ENCODE results near the gene WDR26.

WDR26 gene

GRCh38 chr1:224378855-224379631, 55.6 kb downstream of the WDR26 start:
- TF ChIP-seq, protein P1, sequence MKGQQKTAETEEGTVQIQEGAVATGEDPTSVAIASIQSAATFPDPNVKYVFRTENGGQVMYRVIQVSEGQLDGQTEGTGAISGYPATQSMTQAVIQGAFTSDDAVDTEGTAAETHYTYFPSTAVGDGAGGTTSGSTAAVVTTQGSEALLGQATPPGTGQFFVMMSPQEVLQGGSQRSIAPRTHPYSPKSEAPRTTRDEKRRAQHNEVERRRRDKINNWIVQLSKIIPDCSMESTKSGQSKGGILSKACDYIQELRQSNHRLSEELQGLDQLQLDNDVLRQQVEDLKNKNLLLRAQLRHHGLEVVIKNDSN (IDR thresholded peaks at IDR 0.05): no peak
- no peak for TF ChIP-seq ZBTB7A (IDR thresholded peaks at IDR 0.05; ENCODE audit: low read depth)
- TF ChIP-seq EGR1 (IDR thresholded peaks at IDR 0.05): no peak
- no peak for TF ChIP-seq REST (IDR thresholded peaks at IDR 0.05; ENCODE audit: low read depth)
- no peak for TF ChIP-seq EP300 (IDR thresholded peaks at IDR 0.05; ENCODE audit: borderline replicate concordance)
- no peak for TF ChIP-seq TEAD4 (IDR thresholded peaks at IDR 0.05)
- TF ChIP-seq CEBPB (IDR thresholded peaks at IDR 0.05): no peak
- TF ChIP-seq NFIC (IDR thresholded peaks at IDR 0.05): no peak
- no peak for TF ChIP-seq YY1 (IDR thresholded peaks at IDR 0.05; ENCODE audit: low read depth)

DNA sequence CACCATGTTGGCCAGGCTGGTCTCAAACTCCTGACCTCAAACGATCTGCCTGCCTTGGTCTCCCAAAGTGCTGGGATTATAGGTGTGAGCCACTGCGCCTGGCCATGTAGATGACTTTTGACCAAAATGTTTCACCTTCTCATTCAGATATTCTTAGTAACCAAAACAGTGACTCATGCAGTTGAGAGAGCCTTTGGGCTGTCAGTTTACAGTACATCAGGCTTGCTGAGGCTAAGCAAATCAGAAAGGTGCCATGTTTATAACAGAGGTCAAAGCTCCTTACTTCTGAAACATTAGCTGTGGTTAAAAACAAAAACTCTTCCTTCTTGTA, 57.0 kb downstream of the WDR26 start:
- TF ChIP-seq TCF12 (IDR thresholded peaks at IDR 0.05; ENCODE audit: low read depth) (no peak), TAF1 (IDR thresholded peaks at IDR 0.05; ENCODE audit: low read depth) (no peak), TEAD4 (IDR thresholded peaks at IDR 0.05) (no peak), CREB1 (IDR thresholded peaks at IDR 0.05; ENCODE audit: low read depth) (no peak), CEBPB (IDR thresholded peaks at IDR 0.05) (no peak), REST (IDR thresholded peaks at IDR 0.05; ENCODE audit: low read depth) (no peak), FOXM1 (IDR thresholded peaks at IDR 0.05; ENCODE audit: borderline replicate concordance, low read depth) (no peak), MAX (IDR thresholded peaks at IDR 0.05) (no peak), ZBTB7A (IDR thresholded peaks at IDR 0.05; ENCODE audit: low read depth) (no peak), NFIC (IDR thresholded peaks at IDR 0.05) (no peak)

DNA sequence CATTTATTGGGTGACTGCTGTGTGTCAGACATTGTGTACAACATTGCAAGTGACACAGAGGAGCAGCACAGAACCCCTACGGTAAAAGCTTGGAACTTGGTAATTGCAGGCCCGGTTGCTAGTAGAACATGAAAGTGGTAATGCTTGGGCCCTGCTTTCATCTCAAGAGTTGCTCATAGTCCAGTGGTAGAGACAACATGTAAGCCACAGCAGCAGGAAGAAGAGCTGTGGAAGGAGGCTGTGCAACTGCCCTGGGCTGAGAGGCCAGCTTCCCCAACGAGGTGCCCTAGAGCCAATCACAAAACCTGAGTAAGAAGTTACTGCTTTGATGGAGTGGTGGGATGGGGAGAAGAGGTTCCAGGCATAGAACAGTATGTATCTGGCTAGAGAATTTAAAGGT, 59.5 kb downstream of the WDR26 start:
- TF ChIP-seq, protein P1 (IDR thresholded peaks at IDR 0.05): no peak

- TF ChIP-seq ZBTB7A (IDR thresholded peaks at IDR 0.05; ENCODE audit: low read depth): no peak
- TF ChIP-seq, protein P1 (IDR thresholded peaks at IDR 0.05): no peak
- TF ChIP-seq TEAD4 (IDR thresholded peaks at IDR 0.05): no peak
- TF ChIP-seq CREB1 (IDR thresholded peaks at IDR 0.05; ENCODE audit: low read depth): no peak
- TF ChIP-seq EP300 (IDR thresholded peaks at IDR 0.05; ENCODE audit: borderline replicate concordance): no peak
- TF ChIP-seq TCF12 (IDR thresholded peaks at IDR 0.05; ENCODE audit: low read depth): no peak
- no peak for TF ChIP-seq FOXM1 (IDR thresholded peaks at IDR 0.05; ENCODE audit: borderline replicate concordance, low read depth)
- TF ChIP-seq RAD21 (IDR thresholded peaks at IDR 0.05; ENCODE audit: low read depth): no peak
- TF ChIP-seq NFIC (IDR thresholded peaks at IDR 0.05): no peak
- TF ChIP-seq EGR1 (IDR thresholded peaks at IDR 0.05): no peak
- TF ChIP-seq CEBPB (IDR thresholded peaks at IDR 0.05): no peak
- TF ChIP-seq MAX (IDR thresholded peaks at IDR 0.05): no peak
- no peak for TF ChIP-seq REST (IDR thresholded peaks at IDR 0.05; ENCODE audit: low read depth)
- no peak for TF ChIP-seq TAF1 (IDR thresholded peaks at IDR 0.05; ENCODE audit: low read depth)
These were observed 61.5 kb downstream of the WDR26 start for GRCh38 chr1:224373008-224373590.
